Heart right ventricle (tissue), 16 donors: Measurements from ENCODE around the gene ORMDL3. TPM values are rescaled to one million over a fixed set of nuclear protein-coding genes. Genes with fewer than 3 reads are reported as not detected.
"Not testable (repeated sequence)": the region's sequence is repeated elsewhere in the genome, so short reads cannot be mapped to it uniquely, and the experiment has no call there.

Experiments used
- ATAC-seq, 8 donors: fragments of 200-7000 bp; cut with Tn5 transposase; one replicate each; pipeline ENCODE4 v1.9.1; 2020; ENCODE audit warnings: mild to moderate bottlenecking in 8 of 8, moderate library complexity in 8 of 8, moderate number of reproducible peaks in 1 of 8
- DNase-seq, 2 donors: peaks; one replicate each; pipeline ENCODE4 v3.0.0-alpha.2; 2020
- H3K27ac ChIP-seq, 10 donors: fragments of 200-600 bp; sonication (generic) in 2 of 10; one replicate each; pipeline versions ENCODE4 v1.5.0 to v1.8.0; 2020 to 2022; ENCODE audit warnings: mild to moderate bottlenecking in 3 of 10
- H3K27me3 ChIP-seq, 7 donors: fragments of 200-600 bp; one replicate each; pipeline ENCODE4 v1.8.0; 2021 to 2022; ENCODE audit warnings: mild to moderate bottlenecking in 2 of 7
- H3K36me3 ChIP-seq, 9 donors: fragments of 200-600 bp; sonication (generic) in 1 of 9; one replicate each; pipeline versions ENCODE4 v1.5.0 to v1.8.0; 2020 to 2022; ENCODE audit warnings: mild to moderate bottlenecking in 2 of 9
- H3K4me1 ChIP-seq, 9 donors: fragments of 200-600 bp; sonication (generic) in 1 of 9; one replicate each; pipeline versions ENCODE4 v1.5.0 to v1.8.0; 2020 to 2022; ENCODE audit warnings: mild to moderate bottlenecking in 4 of 9
- H3K4me3 ChIP-seq, 10 donors: fragments of 200-600 bp; sonication (generic) in 2 of 10; one replicate each; pipeline versions ENCODE4 v1.5.0 to v1.8.0; 2020 to 2022; ENCODE audit warnings: mild to moderate bottlenecking in 7 of 10, moderate library complexity in 2 of 10
- H3K9me3 ChIP-seq, 11 donors: fragments of 200-600 bp in 10 of 11; sonication (generic) in 2 of 11; one replicate each; pipeline versions ENCODE4 v1.5.0 to v1.8.0; 2013 to 2022; ENCODE audit warnings: mild to moderate bottlenecking in 2 of 11, control low read depth in 1 of 11, moderate library complexity in 1 of 11
- WGBS, 2 donors: extraction: QIAGEN DNeasy Blood & Tissue Kit; methylation state at CpG; one replicate each; pipeline ENCODE4 v1.1.7; 2013; ENCODE audit warnings: inconsistent platforms in 1 of 2; 5-methylcytosine and 5-hydroxymethylcytosine counted together
- intact Hi-C, 10 donors: fragments of 100-400 bp; cut with DNase I; formaldehyde crosslinking; loops; one replicate each; pipeline versions ENCODE4 v1.11.1 to v1.14.2; 2022
- polyA plus RNA-seq, 2 donors: library from polyadenylated mRNA; stranded (reverse); fragments of 200-250 nt; gene quantifications; one replicate each; pipeline ENCODE4 v1.2.3, GENCODE V29; 2013
- total RNA-seq, 10 donors: library from RNA; stranded (reverse); fragmentation: NEBNext Ultra II Directional in 3 of 10; extraction: Animal tissue kit (Norgen Biotek cat#: 25700) in 3 of 10; gene quantifications; one replicate each; pipeline versions ENCODE4 v1.2.1 to v1.2.4, GENCODE V29; 2021 to 2023
- TF ChIP-seq, protein P1 (sequence below), 9 donors: fragments of 200-600 bp; sonication (generic) in 2 of 9; IDR thresholded peaks; one replicate each; pipeline versions ENCODE4 v1.5.0 to v1.8.0; 2021 to 2022; ENCODE audit warnings: antibody characterized with exemption in 9 of 9, mild to moderate bottlenecking in 5 of 9, moderate library complexity in 1 of 9
- donor health status: Arrhythmogenic right ventricular cardiomyopathy.
- donor health status: ischemic (EF 13 %, LVEDD 7.1; RV severe dilation, severe dysfunction).
- donor health status: healthy with polysubstance abuse.
- donor health status: DM: no; HTN: yes; CAD: no.
- donor health status: DM: no; HTN: no; CAD: no.
- donor health status: ischemic (EF 25% LVEDD 6.9; RV normal size, moderate dysfunction).
- donor health status: ischemic (EF 25% LVEDD 5.7; RV mildly dilated, moderate dysfunction).
- donor health status: healthy.
- donor health status: DM: yes; HTN: yes; CAD: no.
- donor health status: Ischemic cardiomyopathy.
- donor health status: ischemic (EF 35%, LVEDD 5.7; RV mildly dilated, moderate dysfunction).
- donor health status: nonischemic (EF 11% LVEDD 7.7; RV severe dilation, severe dysfunction).
- donor health status: DM: yes; HTN: yes; CAD: no.
- donor health status: PGD.
- donor health status: ischemic (EF 29% LVEDD 5.4; RV normal size, mild dysfunction).
- donor health status: nonischemic (EF 23%, LVEDD 6.1; RV moderate dilation, normal function).

ORMDL3 gene
- total and polyA plus RNA-seq, 12 donors, result 33.5 to 94.3 (median 61.0) TPM

DNA sequence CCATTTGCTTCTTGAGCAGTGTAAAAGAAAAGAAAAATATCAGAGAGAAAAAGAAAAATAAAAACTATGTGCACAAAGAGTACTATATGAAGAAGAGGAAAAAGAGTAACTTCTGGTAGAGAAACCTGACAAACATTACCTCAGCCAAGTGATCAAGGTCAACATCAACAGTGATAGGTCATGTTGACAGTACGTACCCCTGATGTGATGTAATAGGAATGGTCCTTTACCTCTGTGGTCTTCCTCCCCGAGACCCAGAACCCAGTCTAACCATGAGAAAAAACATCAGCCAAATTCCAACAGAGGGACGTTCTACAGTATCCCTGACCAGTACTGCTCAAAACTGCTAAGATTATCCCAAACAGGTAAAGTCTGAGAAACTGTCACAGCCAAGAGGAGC, 13.4 kb downstream of the ORMDL3 start:
- H3K27me3 ChIP-seq, result no peaks in the 10 kb centered on the region
- ATAC-seq, result no peak
- H3K4me1 ChIP-seq, result peaks cover 0 to 6% (median 0%) of the 10 kb centered on the region in 9 donors
- no peak overlapping the region for H3K4me3 ChIP-seq
- intact Hi-C loops, result no loop called here
- H3K9me3 ChIP-seq, result no peaks in the 10 kb centered on the region
- peaks cover 0 to 50% (median 0%) of the 10 kb centered on the region in 9 donors for H3K36me3 ChIP-seq
- 83 to 91% methylated on average over 3 of the region's 3 CpGs for WGBS, 2 donors
- no peak overlapping the region for H3K27ac ChIP-seq
- TF ChIP-seq, protein P1, sequence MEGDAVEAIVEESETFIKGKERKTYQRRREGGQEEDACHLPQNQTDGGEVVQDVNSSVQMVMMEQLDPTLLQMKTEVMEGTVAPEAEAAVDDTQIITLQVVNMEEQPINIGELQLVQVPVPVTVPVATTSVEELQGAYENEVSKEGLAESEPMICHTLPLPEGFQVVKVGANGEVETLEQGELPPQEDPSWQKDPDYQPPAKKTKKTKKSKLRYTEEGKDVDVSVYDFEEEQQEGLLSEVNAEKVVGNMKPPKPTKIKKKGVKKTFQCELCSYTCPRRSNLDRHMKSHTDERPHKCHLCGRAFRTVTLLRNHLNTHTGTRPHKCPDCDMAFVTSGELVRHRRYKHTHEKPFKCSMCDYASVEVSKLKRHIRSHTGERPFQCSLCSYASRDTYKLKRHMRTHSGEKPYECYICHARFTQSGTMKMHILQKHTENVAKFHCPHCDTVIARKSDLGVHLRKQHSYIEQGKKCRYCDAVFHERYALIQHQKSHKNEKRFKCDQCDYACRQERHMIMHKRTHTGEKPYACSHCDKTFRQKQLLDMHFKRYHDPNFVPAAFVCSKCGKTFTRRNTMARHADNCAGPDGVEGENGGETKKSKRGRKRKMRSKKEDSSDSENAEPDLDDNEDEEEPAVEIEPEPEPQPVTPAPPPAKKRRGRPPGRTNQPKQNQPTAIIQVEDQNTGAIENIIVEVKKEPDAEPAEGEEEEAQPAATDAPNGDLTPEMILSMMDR (IDR thresholded peaks at IDR 0.05), result no peak
- no peak for DNase-seq

DNA sequence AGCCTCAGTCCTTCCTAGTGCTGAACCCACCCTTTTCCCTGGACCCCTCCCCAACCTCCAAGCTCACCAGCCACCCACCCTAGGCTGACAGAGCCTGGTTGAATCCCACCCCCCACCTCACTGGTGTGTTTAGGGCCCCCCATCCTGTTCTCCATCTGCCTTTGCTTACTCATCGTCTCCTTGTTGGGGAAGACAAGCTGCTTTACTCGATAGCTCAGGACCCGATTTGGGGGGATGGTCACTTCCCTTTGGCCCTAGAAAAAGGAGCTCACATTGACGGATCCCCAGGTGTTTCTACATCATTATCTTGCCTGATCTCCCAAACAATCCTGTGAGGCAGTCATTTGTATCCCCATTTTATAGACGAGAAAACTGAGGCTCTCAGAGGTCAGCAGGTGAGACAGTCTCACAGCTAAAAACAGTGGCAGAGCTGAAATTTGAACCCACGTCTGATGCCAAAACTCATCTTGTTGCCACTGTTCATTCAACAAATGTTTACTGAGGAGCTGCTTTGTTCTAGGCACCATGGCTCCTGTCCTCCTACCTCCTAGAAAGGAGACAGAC, 18.5 kb downstream of the ORMDL3 start:
- H3K36me3 ChIP-seq, result peaks cover 0 to 71% (median 0%) of the 10 kb centered on the region in 9 donors
- H3K4me1 ChIP-seq, result peaks cover 0 to 2% (median 0%) of the 10 kb centered on the region in 9 donors
- intact Hi-C loops, result no loop called here
- TF ChIP-seq, protein P1 (IDR thresholded peaks at IDR 0.05), result no peak
- H3K27ac ChIP-seq, result no peak overlapping the region
- DNase-seq, result no peak
- WGBS, 2 donors, result 91 to 93% methylated on average over 6 of the region's 6 CpGs
- H3K4me3 ChIP-seq, result no peak overlapping the region
- no peak for ATAC-seq
- H3K27me3 ChIP-seq, result no peaks in the 10 kb centered on the region
- H3K9me3 ChIP-seq, result no peaks in the 10 kb centered on the region

DNA sequence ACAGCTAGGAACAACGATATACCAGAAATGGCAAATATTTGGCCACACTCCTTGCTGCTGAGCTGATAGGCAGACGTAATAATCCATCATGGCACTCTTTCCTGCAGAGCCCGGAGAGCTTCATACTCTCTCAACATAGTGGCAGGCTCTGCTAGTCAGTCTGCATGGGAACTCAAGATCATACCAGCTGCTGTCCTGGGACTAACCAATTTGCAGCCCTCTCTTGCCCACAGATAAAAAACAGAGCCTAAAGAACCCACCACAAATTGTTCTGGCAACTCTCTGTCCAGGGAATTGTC, 22.5 kb downstream of the ORMDL3 start:
- no peak overlapping the region for H3K27ac ChIP-seq
- H3K4me1 ChIP-seq, result peaks cover 0 to 13% (median 0%) of the 10 kb centered on the region in 9 donors
- no peak for DNase-seq
- H3K4me3 ChIP-seq, result no peak overlapping the region
- intact Hi-C loops, result no loop called here
- TF ChIP-seq, protein P1 (IDR thresholded peaks at IDR 0.05), result no peak
- peaks cover 0 to 54% (median 0%) of the 10 kb centered on the region in 9 donors for H3K36me3 ChIP-seq
- no peak for ATAC-seq
- H3K9me3 ChIP-seq, result no peaks in the 10 kb centered on the region
- 83 to 86% methylated on average over 3 of the region's 3 CpGs for whole genome bisulfite sequencing, 2 donors
- H3K27me3 ChIP-seq, result no peaks in the 10 kb centered on the region

DNA sequence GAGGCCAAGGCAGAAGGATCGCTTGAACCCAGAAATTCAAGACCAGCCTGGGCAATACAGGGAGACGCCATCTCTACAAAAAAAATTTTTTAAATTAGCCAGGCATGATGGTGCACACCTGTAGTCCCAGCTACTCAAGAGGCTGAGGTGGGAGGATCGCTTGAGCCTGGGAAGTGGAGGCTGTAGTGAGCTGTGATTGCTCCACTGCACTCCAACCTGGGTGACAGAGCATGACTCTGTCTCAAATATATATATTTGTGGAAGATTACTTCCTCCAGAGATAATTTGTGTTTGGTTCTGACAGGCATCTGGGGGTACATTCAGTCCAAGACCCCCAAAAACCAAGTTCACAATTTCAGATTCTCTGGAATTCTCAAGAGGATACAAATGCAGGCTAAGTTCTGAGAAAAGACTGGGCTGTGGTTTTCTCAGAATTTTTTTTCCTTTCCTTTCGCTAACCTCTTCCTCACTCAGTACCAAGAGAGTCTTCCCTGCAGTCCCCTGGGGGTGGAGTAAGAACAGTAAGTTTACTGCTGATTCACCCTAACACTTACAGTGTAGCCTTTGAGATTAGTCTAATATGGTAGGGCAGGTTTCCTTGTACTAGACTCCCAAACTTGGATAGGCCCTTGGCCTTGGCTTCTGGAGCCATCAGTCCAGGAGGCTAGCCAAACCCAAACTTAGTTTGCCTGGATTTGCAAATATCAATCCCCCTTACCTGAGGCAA, 24.1 kb downstream of the ORMDL3 start:
- H3K36me3 ChIP-seq, result peaks cover 0 to 39% (median 0%) of the 10 kb centered on the region in 9 donors
- no peaks in the 10 kb centered on the region for H3K9me3 ChIP-seq
- TF ChIP-seq, protein P1 (IDR thresholded peaks at IDR 0.05), result no peak
- H3K27me3 ChIP-seq, result no peaks in the 10 kb centered on the region
- 88 to 92% methylated on average over 4 of the region's 4 CpGs for WGBS, 2 donors
- H3K27ac ChIP-seq, result no peak overlapping the region
- no peak for ATAC-seq
- DNase-seq, result no peak
- H3K4me3 ChIP-seq, result no peak overlapping the region
- intact Hi-C loops, result no loop called here
- H3K4me1 ChIP-seq, result peaks cover 0 to 13% (median 0%) of the 10 kb centered on the region in 9 donors

DNA sequence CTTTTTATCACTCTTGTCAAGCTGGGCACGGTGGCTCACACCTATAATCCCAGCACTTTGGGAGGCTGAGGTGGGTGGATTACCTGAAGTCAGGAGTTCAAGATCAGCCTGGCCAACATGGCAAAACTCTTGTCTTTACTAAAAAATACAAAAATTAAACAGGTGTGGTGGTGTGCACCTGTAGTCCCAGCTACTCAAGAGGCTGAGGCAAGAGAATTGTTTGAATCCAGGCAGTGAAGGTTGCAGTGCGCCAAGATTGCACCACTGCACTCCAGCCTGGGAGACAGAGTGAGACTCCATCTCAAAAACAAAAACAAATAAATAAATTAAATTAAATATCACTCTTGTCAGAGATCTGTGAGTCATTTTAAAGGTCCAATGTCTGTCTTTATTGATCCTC, 25.4 kb downstream of the ORMDL3 start:
- H3K9me3 ChIP-seq, intact Hi-C loops, DNase-seq, H3K27me3 ChIP-seq, ATAC-seq, H3K27ac ChIP-seq, H3K4me3 ChIP-seq: not testable (repeated sequence)
- peaks cover 0 to 13% (median 0%) of the 10 kb centered on the region in 9 donors for H3K4me1 ChIP-seq
- WGBS, 2 donors, result 93 to 95% methylated on average over 2 of the region's 2 CpGs
- H3K36me3 ChIP-seq, result peaks cover 0 to 33% (median 0%) of the 10 kb centered on the region in 9 donors
